Trophoblast cell (in vitro differentiated cells and primary cell): ENCODE measurements around the gene CHRM2.
A peak's percentile ranks its signal among the peaks of the same experiment; 100 is the strongest.

Experiments
- DNase-seq, 2 donors: peaks; one replicate each; pipeline ENCODE4 v3.0.0-alpha.2; 2016
- H2AFZ ChIP-seq: 2 replicates; pipeline ENCODE4 v1.6.1; 2013; ENCODE audit warnings: low read length, moderate library complexity, mild to moderate bottlenecking; ENCODE audit not compliant: insufficient read depth, poor library complexity
- H2AK5ac ChIP-seq: 2 replicates; pipeline ENCODE4 v1.6.1; 2013; ENCODE audit warnings: mild to moderate bottlenecking, low read length
- H2BK120ac ChIP-seq: 2 replicates; pipeline ENCODE4 v1.6.1; 2013; ENCODE audit warnings: low read length, mild to moderate bottlenecking, moderate library complexity; ENCODE audit not compliant: insufficient read depth, poor library complexity
- H2BK12ac ChIP-seq: 2 replicates; pipeline ENCODE4 v1.6.1; 2013; ENCODE audit warnings: mild to moderate bottlenecking, low read length, moderate library complexity
- H2BK5ac ChIP-seq: 2 replicates; pipeline ENCODE4 v1.6.1; 2013; ENCODE audit warnings: low read length, low read depth, moderate library complexity, mild to moderate bottlenecking; ENCODE audit not compliant: poor library complexity
- H3K14ac ChIP-seq: 2 replicates; pipeline ENCODE4 v1.6.1; 2013; ENCODE audit warnings: mild to moderate bottlenecking, low read length
- H3K18ac ChIP-seq: 2 replicates; pipeline ENCODE4 v1.6.1; 2013; ENCODE audit warnings: mild to moderate bottlenecking, low read length
- H3K23ac ChIP-seq: 2 replicates; pipeline ENCODE4 v1.6.1; 2013; ENCODE audit warnings: low read length
- H3K27ac ChIP-seq: 2 replicates; pipeline ENCODE4 v1.5.1; 2013; ENCODE audit warnings: low read depth, mild to moderate bottlenecking, inconsistent platforms, low read length, moderate library complexity
- H3K27me3 ChIP-seq: 2 replicates; pipeline ENCODE4 v1.6.1; 2013; ENCODE audit warnings: inconsistent platforms, mild to moderate bottlenecking, low read length, moderate library complexity; ENCODE audit not compliant: insufficient read depth
- H3K36me3 ChIP-seq, 2 experiments: 1 replicate in 1 of 2; 2 replicates in 1 of 2; pipeline ENCODE4 v1.6.1; 2013; ENCODE audit warnings: low read length in 2 of 2, mild to moderate bottlenecking in 2 of 2, moderate library complexity in 1 of 2; ENCODE audit not compliant: insufficient read depth in 2 of 2, control insufficient read depth in 1 of 2
- H3K4ac ChIP-seq: 2 replicates; pipeline ENCODE4 v1.6.1; 2013; ENCODE audit warnings: low read depth, mild to moderate bottlenecking, low read length, moderate library complexity
- H3K4me1 ChIP-seq, 2 experiments: 1 replicate in 1 of 2; 2 replicates in 1 of 2; pipeline ENCODE4 v1.6.1; 2013; ENCODE audit warnings: low read length in 2 of 2, mild to moderate bottlenecking in 2 of 2, moderate library complexity in 1 of 2; ENCODE audit not compliant: insufficient read depth in 2 of 2, control insufficient read depth in 1 of 2
- H3K4me2 ChIP-seq: 2 replicates; pipeline ENCODE4 v1.6.1; 2013; ENCODE audit warnings: inconsistent platforms, mild to moderate bottlenecking, low read length, moderate library complexity
- H3K4me3 ChIP-seq: 2 replicates; pipeline ENCODE4 v1.5.1; 2013; ENCODE audit warnings: mild to moderate bottlenecking, low read depth, low read length, inconsistent platforms
- H3K79me1 ChIP-seq: one replicate; pipeline ENCODE4 v1.6.1; 2013; ENCODE audit warnings: low read length
- H3K79me2 ChIP-seq: 2 replicates; pipeline ENCODE4 v1.6.1; 2013; ENCODE audit warnings: low read length, mild to moderate bottlenecking; ENCODE audit not compliant: control insufficient read depth, insufficient read depth, poor library complexity
- H3K9ac ChIP-seq: 2 replicates; pipeline ENCODE4 v1.6.1; 2013; ENCODE audit warnings: mild to moderate bottlenecking, low read length
- H3K9me3 ChIP-seq: 2 replicates; pipeline ENCODE4 v1.6.1; 2013; ENCODE audit warnings: low read depth, mild to moderate bottlenecking, control low read depth, inconsistent platforms, low read length; ENCODE audit not compliant: insufficient read depth
- H4K12ac ChIP-seq: 2 replicates; pipeline ENCODE4 v1.6.1; 2013; ENCODE audit warnings: low read depth, mild to moderate bottlenecking, low read length, moderate library complexity
- H4K8ac ChIP-seq: 2 replicates; pipeline ENCODE4 v1.6.1; 2013; ENCODE audit warnings: low read depth, mild to moderate bottlenecking, low read length, moderate library complexity
- H4K91ac ChIP-seq: one replicate; pipeline ENCODE4 v1.6.1; 2013; ENCODE audit warnings: low read depth, mild to moderate bottlenecking, low read length, moderate library complexity
- WGBS: extraction: QIAGEN DNeasy Blood & Tissue Kit; methylation state at CpG from one replicate; pipeline ENCODE4 v1.1.7; 2013; ENCODE audit warnings: missing lambda C conversion rate; ENCODE audit not compliant: insufficient read length, insufficient coverage; ENCODE audit errors: extremely low coverage; 5-methylcytosine and 5-hydroxymethylcytosine counted together

CHRM2 gene

GRCh38 chr7:136947347-136947746 is 78.9 kb downstream of the CHRM2 start:
- Histone ChIP-seq H2BK12ac (no peak overlapping the region), H3K4me2 (no peak overlapping the region), H3K79me2 (no peaks in the 10 kb centered on the region), H3K9ac (no peak overlapping the region), H3K18ac (no peak overlapping the region), H4K12ac (no peak overlapping the region), H3K14ac (no peak overlapping the region), H3K4ac (no peak overlapping the region), H2AK5ac (no peak overlapping the region), H3K9me3 (no peaks in the 10 kb centered on the region), H3K36me3 (no peaks in the 10 kb centered on the region), H3K27me3 (no peaks in the 10 kb centered on the region), H4K91ac (no peak overlapping the region), H3K4me3 (no peak overlapping the region), H3K4me1 (peaks cover 3 to 5% of the 10 kb centered on the region in 2 experiments), H4K8ac (no peak overlapping the region), H3K79me1 (peaks cover 3% of the 10 kb centered on the region), H2BK120ac (no peak overlapping the region), H3K27ac (no peak overlapping the region), H2AFZ (no peak overlapping the region), H2BK5ac (no peak overlapping the region), H3K23ac (no peak overlapping the region)
- DNase-seq, result no peak

DNA sequence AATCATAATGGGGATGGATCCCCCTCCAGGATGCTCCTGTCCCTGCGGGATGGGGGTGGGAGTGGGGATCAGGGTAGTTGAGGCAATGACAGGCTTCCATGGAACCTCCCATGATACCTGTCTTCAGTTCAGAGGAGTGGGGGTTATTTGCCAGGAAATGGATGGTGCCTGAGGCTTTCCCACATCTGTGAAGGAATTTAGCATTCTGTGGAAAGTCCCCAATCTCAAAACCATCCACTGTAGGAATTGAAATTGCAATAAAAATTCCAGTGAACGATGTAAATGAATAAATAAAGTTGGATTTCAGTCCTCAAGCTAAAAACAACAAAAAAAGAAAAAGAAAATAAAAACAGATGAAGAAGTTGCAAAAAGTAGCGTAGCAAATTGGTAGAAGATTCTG is 81.9 kb downstream of the CHRM2 start:
- H3K18ac ChIP-seq, result no peak overlapping the region

DNA sequence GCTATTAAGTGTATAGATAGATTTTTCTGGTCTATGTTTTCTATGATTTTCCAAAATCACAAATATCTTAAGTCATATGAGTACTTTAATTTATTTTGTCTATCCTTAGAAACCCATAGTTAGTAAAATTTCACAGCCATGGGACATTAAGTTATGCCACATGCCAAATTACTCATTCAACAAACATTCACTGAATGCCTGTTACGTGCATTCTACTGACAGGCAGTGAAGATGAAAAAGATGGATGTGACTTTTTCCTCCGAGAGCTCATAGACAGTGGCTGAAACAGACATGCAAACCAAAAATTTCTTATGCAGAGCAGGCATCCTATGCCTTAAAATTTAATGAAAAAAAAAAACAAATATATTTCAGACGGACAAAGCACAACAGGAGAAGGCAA is 84.9 kb downstream of the CHRM2 start:
- H3K4ac ChIP-seq, result no peak overlapping the region
- H2BK5ac ChIP-seq, result no peak overlapping the region
- H3K23ac ChIP-seq, result no peak overlapping the region
- no peaks in the 10 kb centered on the region for H3K27me3 ChIP-seq
- H3K9ac ChIP-seq, result no peak overlapping the region
- no peaks in the 10 kb centered on the region for H3K36me3 ChIP-seq
- WGBS, result no CpG with 5 or more reads among the region's 3 CpGs
- H3K14ac ChIP-seq, result no peak overlapping the region
- H3K27ac ChIP-seq, result peak overlapping the region; percentile 53
- H3K9me3 ChIP-seq, result no peaks in the 10 kb centered on the region
- H2AK5ac ChIP-seq, result no peak overlapping the region
- H4K91ac ChIP-seq, result peak overlapping the region; percentile 66
- H3K79me1 ChIP-seq, result peaks cover 2% of the 10 kb centered on the region
- H4K8ac ChIP-seq, result no peak overlapping the region
- no peak overlapping the region for H4K12ac ChIP-seq
- H2BK120ac ChIP-seq, result no peak overlapping the region
- DNase-seq, result peak; percentile 6 to 51
- peak overlapping the region; percentile 17 for H3K4me2 ChIP-seq
- H3K79me2 ChIP-seq, result no peaks in the 10 kb centered on the region
- H2AFZ ChIP-seq, result no peak overlapping the region
- H3K18ac ChIP-seq, result no peak overlapping the region
- peak overlapping the region; percentile 61 for H2BK12ac ChIP-seq
- peaks cover 5% of the 10 kb centered on the region in 2 experiments for H3K4me1 ChIP-seq
- no peak overlapping the region for H3K4me3 ChIP-seq

More for the DNA sequence above, 81.9 kb downstream of the CHRM2 start:
- no peak overlapping the region for H3K4me2 ChIP-seq
- H3K4me1 ChIP-seq, result peaks cover 4 to 5% of the 10 kb centered on the region in 2 experiments
- no peak overlapping the region for H4K12ac ChIP-seq
- no CpG with 5 or more reads among the region's 3 CpGs for WGBS
- H3K23ac ChIP-seq, result no peak overlapping the region
- no peak for DNase-seq
- H2AK5ac ChIP-seq, result no peak overlapping the region
- no peaks in the 10 kb centered on the region for H3K79me2 ChIP-seq
- H4K8ac ChIP-seq, result no peak overlapping the region
- no peak overlapping the region for H3K9ac ChIP-seq
- H2BK12ac ChIP-seq, result peak overlapping the region; percentile 79
- no peak overlapping the region for H3K4ac ChIP-seq
- peaks cover 2% of the 10 kb centered on the region for H3K79me1 ChIP-seq
- no peak overlapping the region for H2BK5ac ChIP-seq
- no peak overlapping the region for H3K14ac ChIP-seq
- no peak overlapping the region for H3K27ac ChIP-seq
- H4K91ac ChIP-seq, result no peak overlapping the region
- no peak overlapping the region for H3K4me3 ChIP-seq
- no peaks in the 10 kb centered on the region for H3K36me3 ChIP-seq
- no peak overlapping the region for H2AFZ ChIP-seq
- no peak overlapping the region for H2BK120ac ChIP-seq
- no peaks in the 10 kb centered on the region for H3K9me3 ChIP-seq
- H3K27me3 ChIP-seq, result no peaks in the 10 kb centered on the region

DNA sequence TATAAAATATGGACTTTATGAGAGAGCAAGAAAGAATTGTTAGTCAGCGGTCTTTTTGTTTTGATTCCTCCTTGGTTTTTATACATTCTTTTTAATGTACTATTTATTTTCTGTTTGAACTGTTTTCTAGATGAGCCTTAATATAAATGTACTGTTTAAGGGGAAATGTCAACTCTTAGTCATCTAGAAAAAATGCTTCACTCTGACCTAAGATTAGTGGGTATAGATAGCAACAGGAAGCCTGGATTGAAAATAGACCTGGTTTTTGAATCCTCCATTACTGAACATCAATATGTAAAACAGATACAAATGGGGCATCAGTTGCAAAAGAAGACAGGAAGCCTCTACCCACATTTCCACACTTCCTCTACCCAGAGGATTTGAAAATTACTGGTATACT is 87.8 kb downstream of the CHRM2 start:
- Histone ChIP-seq H2BK120ac (no peak overlapping the region), H3K4me1 (peaks cover 2 to 5% of the 10 kb centered on the region in 2 experiments), H4K91ac (no peak overlapping the region), H2AFZ (no peak overlapping the region), H2AK5ac (no peak overlapping the region), H3K14ac (no peak overlapping the region), H3K27ac (no peak overlapping the region), H4K12ac (no peak overlapping the region), H2BK5ac (no peak overlapping the region), H3K4me2 (no peak overlapping the region), H2BK12ac (no peak overlapping the region), H3K36me3 (no peaks in the 10 kb centered on the region), H4K8ac (no peak overlapping the region), H3K27me3 (no peaks in the 10 kb centered on the region), H3K79me1 (peaks cover 2% of the 10 kb centered on the region), H3K79me2 (no peaks in the 10 kb centered on the region), H3K9me3 (peaks cover 2% of the 10 kb centered on the region), H3K4me3 (no peak overlapping the region), H3K4ac (no peak overlapping the region), H3K23ac (no peak overlapping the region), H3K18ac (no peak overlapping the region), H3K9ac (no peak overlapping the region)
- WGBS, result no CpG with 5 or more reads among the region's 1 CpG
- no peak for DNase-seq
